ENCODE measurements around the gene TNNI3K. TPM values are rescaled to one million over a fixed set of nuclear protein-coding genes. Genes with fewer than 3 reads are reported as not detected.

The TNNI3K gene
- total RNA-seq, 1 donor from 2014 or later = not detected

DNA sequence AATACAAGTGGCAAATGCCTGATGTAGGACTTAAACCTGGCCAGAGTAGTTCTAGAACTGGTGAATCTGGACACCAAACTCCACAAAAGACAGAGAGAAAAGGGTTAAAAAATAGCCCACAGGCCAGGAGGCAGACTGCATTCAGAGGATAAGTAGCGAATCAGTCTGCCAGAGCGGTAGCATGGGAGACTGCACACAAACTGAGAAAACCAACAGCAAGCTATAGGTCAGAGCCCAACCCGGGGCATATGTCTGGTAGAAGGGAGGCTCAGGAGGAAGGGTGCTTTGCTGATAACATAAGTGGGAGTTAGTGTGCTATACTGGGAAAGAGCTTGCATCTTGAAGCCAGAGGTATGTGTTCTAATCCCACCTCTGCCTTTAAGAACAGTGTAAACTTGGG is 273.3 kb downstream of the TNNI3K start:
- H3K4me3 Mint-ChIP-seq (ENCODE audit: unreplicated experiment) = no peak overlapping the region
- H3K36me3 Mint-ChIP-seq (ENCODE audit: unreplicated experiment) = no peaks in the 10 kb centered on the region
- H3K9me3 Mint-ChIP-seq (ENCODE audit: unreplicated experiment) = no peaks in the 10 kb centered on the region
- TF ChIP-seq, protein P1, sequence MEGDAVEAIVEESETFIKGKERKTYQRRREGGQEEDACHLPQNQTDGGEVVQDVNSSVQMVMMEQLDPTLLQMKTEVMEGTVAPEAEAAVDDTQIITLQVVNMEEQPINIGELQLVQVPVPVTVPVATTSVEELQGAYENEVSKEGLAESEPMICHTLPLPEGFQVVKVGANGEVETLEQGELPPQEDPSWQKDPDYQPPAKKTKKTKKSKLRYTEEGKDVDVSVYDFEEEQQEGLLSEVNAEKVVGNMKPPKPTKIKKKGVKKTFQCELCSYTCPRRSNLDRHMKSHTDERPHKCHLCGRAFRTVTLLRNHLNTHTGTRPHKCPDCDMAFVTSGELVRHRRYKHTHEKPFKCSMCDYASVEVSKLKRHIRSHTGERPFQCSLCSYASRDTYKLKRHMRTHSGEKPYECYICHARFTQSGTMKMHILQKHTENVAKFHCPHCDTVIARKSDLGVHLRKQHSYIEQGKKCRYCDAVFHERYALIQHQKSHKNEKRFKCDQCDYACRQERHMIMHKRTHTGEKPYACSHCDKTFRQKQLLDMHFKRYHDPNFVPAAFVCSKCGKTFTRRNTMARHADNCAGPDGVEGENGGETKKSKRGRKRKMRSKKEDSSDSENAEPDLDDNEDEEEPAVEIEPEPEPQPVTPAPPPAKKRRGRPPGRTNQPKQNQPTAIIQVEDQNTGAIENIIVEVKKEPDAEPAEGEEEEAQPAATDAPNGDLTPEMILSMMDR (IDR thresholded peaks at IDR 0.05) = no peak
- peaks cover 3% of the 10 kb centered on the region for H3K27me3 Mint-ChIP-seq (ENCODE audit: unreplicated experiment)
- DNase-seq (ENCODE audit: extremely low spot score, unreplicated experiment) = no peak
- no peak overlapping the region for H3K27ac Mint-ChIP-seq (ENCODE audit: unreplicated experiment)
- H3K4me1 Mint-ChIP-seq (ENCODE audit: unreplicated experiment) = no peaks in the 10 kb centered on the region

DNA sequence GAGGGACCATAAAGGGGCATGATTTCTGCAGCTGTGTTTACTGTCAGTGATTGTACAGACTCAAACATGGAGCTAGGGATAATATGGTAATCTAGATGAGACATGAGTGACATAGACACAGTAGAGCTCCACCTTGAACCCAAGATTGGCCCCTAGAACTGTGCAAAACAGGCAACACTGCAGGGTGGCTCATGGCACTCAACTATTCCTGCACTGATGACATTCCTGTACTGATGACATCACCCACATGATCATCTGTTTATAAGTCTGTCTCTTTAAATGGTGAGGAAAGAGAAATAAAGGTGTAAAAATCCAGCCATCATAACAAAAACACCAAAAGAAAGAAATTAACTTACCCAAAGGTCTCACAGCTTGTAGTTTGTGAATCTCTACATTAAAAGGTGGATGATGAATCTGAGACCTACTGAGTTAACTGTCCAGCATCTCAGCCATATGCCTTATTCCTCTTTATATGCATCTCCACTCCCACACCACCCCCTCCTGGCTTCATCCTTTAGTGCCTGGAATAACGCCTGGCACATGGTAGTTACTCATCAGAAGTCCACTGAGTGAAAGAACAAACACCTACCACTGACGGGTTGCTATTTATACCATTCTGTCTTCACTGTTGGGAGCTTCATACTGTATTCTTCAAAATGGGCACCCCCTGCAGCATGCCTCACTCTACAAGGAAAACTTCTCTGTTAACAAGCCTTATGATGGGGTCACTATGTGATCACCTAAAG is 277.2 kb downstream of the TNNI3K start, which contains the start of gene LRRC53:
TSS of gene LRRC53 (minus strand) at position 442 of the 746 bp plus-strand sequence. CDS start 29,262 bp downstream, outside the sequence.
- Mint-ChIP-seq H3K36me3 (ENCODE audit: unreplicated experiment) (no peaks in the 10 kb centered on the region), H3K4me3 (ENCODE audit: unreplicated experiment) (no peak within 1 kb of the TSS), H3K4me1 (ENCODE audit: unreplicated experiment) (no peaks in the 10 kb centered on the region), H3K27ac (ENCODE audit: unreplicated experiment) (no peak within 1 kb of the TSS), H3K27me3 (ENCODE audit: unreplicated experiment) (peaks cover 6% of the 10 kb centered on the region), H3K9me3 (ENCODE audit: unreplicated experiment) (no peaks in the 10 kb centered on the region)
- DNase-seq (ENCODE audit: extremely low spot score, unreplicated experiment) = no peak
- TF ChIP-seq, protein P1 (IDR thresholded peaks at IDR 0.05) = no peak

DNA sequence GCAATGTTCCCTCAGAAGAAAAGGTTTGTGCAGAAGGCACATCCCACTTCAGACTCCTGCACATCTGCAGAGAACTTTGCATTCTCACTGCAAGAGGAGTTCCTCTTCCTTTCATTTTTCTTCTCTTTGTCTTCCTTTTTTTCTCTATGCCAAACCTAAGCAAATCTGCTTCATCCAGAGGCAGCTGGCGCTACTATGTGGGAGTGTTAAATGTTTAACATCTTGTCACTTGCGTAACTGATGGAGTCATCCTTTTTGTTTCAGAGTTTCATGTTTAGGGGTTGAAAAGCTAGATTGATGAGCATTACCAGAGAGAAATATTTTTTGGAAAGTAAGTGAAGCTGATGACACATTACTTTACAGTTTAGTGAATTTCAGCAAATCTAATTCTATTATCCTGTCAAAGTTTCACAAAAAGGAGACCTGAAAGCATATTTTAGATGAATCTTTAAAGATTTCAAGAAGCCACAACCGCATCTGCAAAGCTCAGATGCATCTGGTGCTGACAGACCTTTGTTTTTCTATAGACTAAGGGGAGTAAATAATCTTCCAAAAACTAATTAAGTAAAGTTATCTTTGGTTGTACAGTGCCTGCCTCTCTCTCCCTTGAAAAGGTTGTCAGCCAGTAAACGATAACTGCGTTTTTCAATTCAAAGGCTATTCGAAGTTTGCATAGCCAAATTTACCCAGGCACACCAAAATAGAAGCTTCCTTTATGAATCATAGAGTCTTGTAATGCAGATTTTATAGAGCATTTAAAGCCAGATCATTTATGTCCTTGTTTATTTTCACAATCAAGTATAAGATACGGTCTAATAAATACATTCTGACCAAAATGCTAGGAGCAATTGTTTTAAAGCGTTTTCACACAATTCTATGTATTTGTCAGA is 278.5 kb downstream of the TNNI3K start:
- Mint-ChIP-seq H3K36me3 (ENCODE audit: unreplicated experiment) (no peaks in the 10 kb centered on the region), H3K27me3 (ENCODE audit: unreplicated experiment) (peaks cover 6% of the 10 kb centered on the region), H3K4me3 (ENCODE audit: unreplicated experiment) (no peak overlapping the region), H3K4me1 (ENCODE audit: unreplicated experiment) (no peaks in the 10 kb centered on the region), H3K9me3 (ENCODE audit: unreplicated experiment) (no peaks in the 10 kb centered on the region), H3K27ac (ENCODE audit: unreplicated experiment) (no peak overlapping the region)
- TF ChIP-seq, protein P1 (IDR thresholded peaks at IDR 0.05) = no peak
- no peak for DNase-seq (ENCODE audit: extremely low spot score, unreplicated experiment)

DNA sequence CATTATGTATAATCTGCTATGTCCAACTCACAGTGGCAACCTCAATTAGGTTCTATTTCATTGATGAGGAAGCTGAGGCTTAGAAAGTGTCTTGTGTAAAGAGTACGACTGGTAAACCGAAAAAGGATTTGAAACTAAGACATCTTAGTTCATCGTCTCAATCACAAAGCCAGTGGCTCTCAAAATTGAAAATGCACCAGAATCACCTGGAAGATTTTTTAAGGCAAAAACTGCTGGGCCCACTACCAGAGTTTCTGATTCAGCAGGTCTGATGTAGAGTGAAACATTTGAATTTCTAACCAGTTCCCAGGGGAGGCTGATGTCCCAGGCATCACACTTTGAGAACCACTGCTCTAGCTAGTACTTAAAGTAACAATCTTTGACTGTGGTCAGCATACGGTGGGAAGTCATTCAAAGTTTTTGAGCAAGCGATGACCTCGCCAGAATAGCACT is 282.4 kb downstream of the TNNI3K start:
- no peak overlapping the region for H3K4me3 Mint-ChIP-seq (ENCODE audit: unreplicated experiment)
- no peaks in the 10 kb centered on the region for H3K36me3 Mint-ChIP-seq (ENCODE audit: unreplicated experiment)
- no peaks in the 10 kb centered on the region for H3K4me1 Mint-ChIP-seq (ENCODE audit: unreplicated experiment)
- no peak overlapping the region for H3K27ac Mint-ChIP-seq (ENCODE audit: unreplicated experiment)
- peaks cover 6% of the 10 kb centered on the region for H3K27me3 Mint-ChIP-seq (ENCODE audit: unreplicated experiment)
- no peaks in the 10 kb centered on the region for H3K9me3 Mint-ChIP-seq (ENCODE audit: unreplicated experiment)
- DNase-seq (ENCODE audit: extremely low spot score, unreplicated experiment) = no peak
- TF ChIP-seq, protein P1 (IDR thresholded peaks at IDR 0.05) = no peak

DNA sequence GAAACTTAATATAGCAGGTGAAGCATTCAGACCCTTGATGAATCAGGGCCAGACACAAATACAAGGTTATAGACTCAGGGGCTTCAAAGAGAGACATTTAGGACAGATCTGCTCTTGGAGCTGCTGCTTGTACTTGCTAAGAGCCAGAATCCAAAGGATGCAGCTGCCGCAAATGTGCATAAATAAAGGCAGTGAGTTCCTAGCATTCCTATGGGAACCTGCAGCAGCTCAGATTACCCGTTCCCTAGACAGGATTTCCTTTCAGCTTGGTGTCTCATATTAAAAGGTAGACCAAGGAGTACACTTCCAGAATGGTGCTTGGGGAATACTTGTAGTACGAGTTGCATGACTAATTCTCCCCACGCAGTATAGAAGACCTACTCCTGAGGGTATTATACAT is 287.0 kb downstream of the TNNI3K start:
- no peaks in the 10 kb centered on the region for H3K9me3 Mint-ChIP-seq (ENCODE audit: unreplicated experiment)
- no peak overlapping the region for H3K27ac Mint-ChIP-seq (ENCODE audit: unreplicated experiment)

More for the DNA sequence above, 287.0 kb downstream of the TNNI3K start:
- TF ChIP-seq, protein P1 (IDR thresholded peaks at IDR 0.05) = no peak
- Mint-ChIP-seq H3K36me3 (ENCODE audit: unreplicated experiment) (no peaks in the 10 kb centered on the region), H3K4me1 (ENCODE audit: unreplicated experiment) (no peaks in the 10 kb centered on the region), H3K4me3 (ENCODE audit: unreplicated experiment) (no peak overlapping the region), H3K27me3 (ENCODE audit: unreplicated experiment) (no peaks in the 10 kb centered on the region)
- DNase-seq (ENCODE audit: extremely low spot score, unreplicated experiment) = no peak

Data from osteocyte (in vitro differentiated cells).